ENCODE measurements around the gene TPM2. TPM values are rescaled to one million over a fixed set of nuclear protein-coding genes. Genes with fewer than 3 reads are reported as not detected.
A peak's percentile ranks its signal among the peaks of the same experiment; 100 is the strongest.

Gene TPM2
- total and polyA plus RNA-seq, 4 donors, result 4.2 to 31.4 (median 14.0) TPM

GRCh38 chr9:35657546-35658136 is 32.1 kb downstream of the TPM2 start, which contains the start of gene RMRP:
Gene RMRP, minus strand, starts transcription at chr9:35658019.
- no peaks in the 10 kb centered on the region for H3K27me3 ChIP-seq (ENCODE audit: control insufficient read depth in 4 of 4, insufficient read depth in 4 of 4, low read length in 3 of 4)
- peaks cover 2 to 24% (median 5%) of the 10 kb centered on the region in 4 donors for H3K4me1 ChIP-seq (ENCODE audit: control insufficient read depth in 4 of 4, insufficient read depth in 4 of 4, low read length in 3 of 4)
- H3K4me3 ChIP-seq (ENCODE audit: low read depth in 1 of 3, low read length in 3 of 3), result peak within 1 kb of the TSS; percentile 79 to 87 (median 79)
- no peaks in the 10 kb centered on the region for H3K36me3 ChIP-seq (ENCODE audit: control insufficient read depth in 4 of 4, insufficient read depth in 3 of 4, low read depth in 1 of 4, low read length in 3 of 4)
- peak within 1 kb of the TSS; percentile 98 to 99 for H3K27ac ChIP-seq (ENCODE audit: low read depth in 1 of 2, low read length in 2 of 2)
- TF ChIP-seq HNF4G (IDR thresholded peaks at IDR 0.05) (peak; percentile 98), FOXA1 (IDR thresholded peaks at IDR 0.05) (peak; percentile 23), EGR1 (IDR thresholded peaks at IDR 0.05; ENCODE audit: low read depth in 2 of 2) (peak; percentile 99 to 100), GABPA (IDR thresholded peaks at IDR 0.05 in 1 of 2, conservative IDR thresholded peaks at IDR 0.05 in 1 of 2) (peak in 1 of 2 donors; percentile 82), SP1 (IDR thresholded peaks at IDR 0.05) (peak; percentile 97), YY1 (IDR thresholded peaks at IDR 0.05) (peak; percentile 82), TAF1 (conservative IDR thresholded peaks at IDR 0.05) (no peak), MAX (IDR thresholded peaks at IDR 0.05) (peak; percentile 99), ATF3 (IDR thresholded peaks at IDR 0.05) (peak; percentile 97), RAD21 (IDR thresholded peaks at IDR 0.05) (peak; percentile 29 to 45), JUND (IDR thresholded peaks at IDR 0.05) (peak; percentile 17 to 89), FOXA2 (IDR thresholded peaks at IDR 0.05) (peak; percentile 56), ZBTB33 (IDR thresholded peaks at IDR 0.05) (peak; percentile 82), NR2F2 (IDR thresholded peaks at IDR 0.05) (peak; percentile 7), HNF4A (conservative IDR thresholded peaks at IDR 0.05) (peak; percentile 94 to 99), RXRA (IDR thresholded peaks at IDR 0.05) (peak; percentile 55 to 89)
- TF ChIP-seq, protein P1, sequence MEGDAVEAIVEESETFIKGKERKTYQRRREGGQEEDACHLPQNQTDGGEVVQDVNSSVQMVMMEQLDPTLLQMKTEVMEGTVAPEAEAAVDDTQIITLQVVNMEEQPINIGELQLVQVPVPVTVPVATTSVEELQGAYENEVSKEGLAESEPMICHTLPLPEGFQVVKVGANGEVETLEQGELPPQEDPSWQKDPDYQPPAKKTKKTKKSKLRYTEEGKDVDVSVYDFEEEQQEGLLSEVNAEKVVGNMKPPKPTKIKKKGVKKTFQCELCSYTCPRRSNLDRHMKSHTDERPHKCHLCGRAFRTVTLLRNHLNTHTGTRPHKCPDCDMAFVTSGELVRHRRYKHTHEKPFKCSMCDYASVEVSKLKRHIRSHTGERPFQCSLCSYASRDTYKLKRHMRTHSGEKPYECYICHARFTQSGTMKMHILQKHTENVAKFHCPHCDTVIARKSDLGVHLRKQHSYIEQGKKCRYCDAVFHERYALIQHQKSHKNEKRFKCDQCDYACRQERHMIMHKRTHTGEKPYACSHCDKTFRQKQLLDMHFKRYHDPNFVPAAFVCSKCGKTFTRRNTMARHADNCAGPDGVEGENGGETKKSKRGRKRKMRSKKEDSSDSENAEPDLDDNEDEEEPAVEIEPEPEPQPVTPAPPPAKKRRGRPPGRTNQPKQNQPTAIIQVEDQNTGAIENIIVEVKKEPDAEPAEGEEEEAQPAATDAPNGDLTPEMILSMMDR (IDR thresholded peaks at IDR 0.05; ENCODE audit: low read depth, low read length, missing input control), result peak; percentile 49
- TF ChIP-seq, protein P2, sequence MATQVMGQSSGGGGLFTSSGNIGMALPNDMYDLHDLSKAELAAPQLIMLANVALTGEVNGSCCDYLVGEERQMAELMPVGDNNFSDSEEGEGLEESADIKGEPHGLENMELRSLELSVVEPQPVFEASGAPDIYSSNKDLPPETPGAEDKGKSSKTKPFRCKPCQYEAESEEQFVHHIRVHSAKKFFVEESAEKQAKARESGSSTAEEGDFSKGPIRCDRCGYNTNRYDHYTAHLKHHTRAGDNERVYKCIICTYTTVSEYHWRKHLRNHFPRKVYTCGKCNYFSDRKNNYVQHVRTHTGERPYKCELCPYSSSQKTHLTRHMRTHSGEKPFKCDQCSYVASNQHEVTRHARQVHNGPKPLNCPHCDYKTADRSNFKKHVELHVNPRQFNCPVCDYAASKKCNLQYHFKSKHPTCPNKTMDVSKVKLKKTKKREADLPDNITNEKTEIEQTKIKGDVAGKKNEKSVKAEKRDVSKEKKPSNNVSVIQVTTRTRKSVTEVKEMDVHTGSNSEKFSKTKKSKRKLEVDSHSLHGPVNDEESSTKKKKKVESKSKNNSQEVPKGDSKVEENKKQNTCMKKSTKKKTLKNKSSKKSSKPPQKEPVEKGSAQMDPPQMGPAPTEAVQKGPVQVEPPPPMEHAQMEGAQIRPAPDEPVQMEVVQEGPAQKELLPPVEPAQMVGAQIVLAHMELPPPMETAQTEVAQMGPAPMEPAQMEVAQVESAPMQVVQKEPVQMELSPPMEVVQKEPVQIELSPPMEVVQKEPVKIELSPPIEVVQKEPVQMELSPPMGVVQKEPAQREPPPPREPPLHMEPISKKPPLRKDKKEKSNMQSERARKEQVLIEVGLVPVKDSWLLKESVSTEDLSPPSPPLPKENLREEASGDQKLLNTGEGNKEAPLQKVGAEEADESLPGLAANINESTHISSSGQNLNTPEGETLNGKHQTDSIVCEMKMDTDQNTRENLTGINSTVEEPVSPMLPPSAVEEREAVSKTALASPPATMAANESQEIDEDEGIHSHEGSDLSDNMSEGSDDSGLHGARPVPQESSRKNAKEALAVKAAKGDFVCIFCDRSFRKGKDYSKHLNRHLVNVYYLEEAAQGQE (IDR thresholded peaks at IDR 0.05), result peak; percentile 88
- under 1% methylated on average over 42 of the region's 42 CpGs for WGBS
- no peaks in the 10 kb centered on the region for H3K9me3 ChIP-seq (ENCODE audit: control insufficient read depth in 4 of 4, low read length in 3 of 4)
- peak; percentile 91 for DNase-seq (ENCODE audit: low spot score)
- H3K9ac ChIP-seq (ENCODE audit: low read depth in 1 of 2, low read length in 2 of 2), result peak within 1 kb of the TSS; percentile 91 to 97
